ENCODE results near the gene HDC.

Gene HDC

GRCh38 chr15:50256188-50257041, 9.1 kb downstream of the HDC start:
- DNase-seq (ENCODE audit: low read depth, low spot score), result no peak

- DNase-seq (ENCODE audit: low read depth, low spot score), result no peak
Observed at GRCh38 chr15:50252556-50252955, 13.0 kb downstream of the HDC start.

GRCh38 chr15:50251638-50252182, 13.8 kb downstream of the HDC start:
- peak; percentile 13 for DNase-seq (ENCODE audit: low read depth, low spot score)

GRCh38 chr15:50250760-50251394, 14.6 kb downstream of the HDC start:
- DNase-seq (ENCODE audit: low read depth, low spot score), result no peak

- no peak for DNase-seq (ENCODE audit: low read depth, low spot score)
Observed at GRCh38 chr15:50249704-50250103, 15.8 kb downstream of the HDC start.

GRCh38 chr15:50248994-50249582, 16.4 kb downstream of the HDC start:
- no peak for DNase-seq (ENCODE audit: low read depth, low spot score)

- DNase-seq (ENCODE audit: low read depth, low spot score), result peak; percentile 94
Observed at GRCh38 chr15:50247819-50248655, 17.5 kb downstream of the HDC start.

- DNase-seq (ENCODE audit: low read depth, low spot score), result no peak
Observed at GRCh38 chr15:50246631-50247030, 18.9 kb downstream of the HDC start.

- DNase-seq (ENCODE audit: low read depth, low spot score), result no peak
Observed at GRCh38 chr15:50244959-50245624, 20.4 kb downstream of the HDC start.

- DNase-seq (ENCODE audit: low read depth, low spot score), result no peak
Observed at GRCh38 chr15:50244153-50244552, 21.4 kb downstream of the HDC start.

- no peak for DNase-seq (ENCODE audit: low read depth, low spot score)
Observed at GRCh38 chr15:50241684-50242450, 23.7 kb downstream of the HDC start.

- DNase-seq (ENCODE audit: low read depth, low spot score), result no peak
Observed at GRCh38 chr15:50238255-50238654, 27.3 kb downstream of the HDC start.

- no peak for DNase-seq (ENCODE audit: low read depth, low spot score)
Observed at GRCh38 chr15:50236433-50236832, 29.1 kb downstream of the HDC start.

GRCh38 chr15:50235794-50236193, 29.7 kb downstream of the HDC start:
- no peak for DNase-seq (ENCODE audit: low read depth, low spot score)

GRCh38 chr15:50234764-50235163, 30.8 kb downstream of the HDC start:
- no peak for DNase-seq (ENCODE audit: low read depth, low spot score)

- DNase-seq (ENCODE audit: low read depth, low spot score), result no peak
Observed at GRCh38 chr15:50233192-50233736, 32.3 kb downstream of the HDC start.

- no peak for DNase-seq (ENCODE audit: low read depth, low spot score)
Observed at GRCh38 chr15:50232791-50233190, 32.7 kb downstream of the HDC start.

- DNase-seq (ENCODE audit: low read depth, low spot score), result no peak
Observed at GRCh38 chr15:50231761-50232160, 33.8 kb downstream of the HDC start.

GRCh38 chr15:50229336-50229735, 36.2 kb downstream of the HDC start:
- DNase-seq (ENCODE audit: low read depth, low spot score), result no peak

- DNase-seq (ENCODE audit: low read depth, low spot score), result no peak
Observed at GRCh38 chr15:50228866-50229265, 36.7 kb downstream of the HDC start.

Measured in ELF-1 (cell line).